Measurements from ENCODE around the gene KCNMB3.

Gene KCNMB3

DNA sequence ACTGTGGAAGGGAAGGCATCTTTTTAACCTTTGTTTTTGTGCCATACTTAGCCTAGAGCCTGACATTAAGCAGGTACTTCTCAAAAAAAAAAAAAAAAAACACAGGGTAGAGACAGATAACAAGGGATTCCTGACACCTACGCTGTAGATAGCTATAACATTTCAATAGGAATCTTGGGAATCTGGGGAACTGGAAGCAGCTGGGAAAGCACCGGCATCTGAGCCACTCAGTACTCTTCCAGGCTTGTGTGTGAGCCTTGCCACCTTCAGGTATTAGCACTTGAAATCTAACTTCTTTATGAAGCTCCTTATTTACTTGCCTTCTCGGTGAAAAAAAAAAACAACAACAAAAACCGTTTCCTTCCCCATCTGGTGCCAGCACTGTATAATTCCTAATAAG is 56.0 kb downstream of the KCNMB3 start:
- no peak for DNase-seq
